Adrenal gland (tissue), 12 donors: ENCODE data around the gene KLF7. TPM values are rescaled to one million over a fixed set of nuclear protein-coding genes. Genes with fewer than 3 reads are reported as not detected.

ENCODE experiments used
- DNase-seq, 7 donors: peaks; one replicate each; pipeline ENCODE4 v3.0.0-alpha.2; 2019 to 2020
- H3K27ac ChIP-seq, 5 donors: fragments of 200-600 bp; sonication (generic) in 4 of 5; 1 replicate in 3 of 5; 2 replicates in 2 of 5; pipeline versions ENCODE4 v1.5.1 to v1.8.0; 2016 to 2020; ENCODE audit warnings: mild to moderate bottlenecking in 1 of 5
- H3K27me3 ChIP-seq: fragments of 200-600 bp; 2 replicates; pipeline ENCODE4 v1.8.0; 2021
- H3K36me3 ChIP-seq, 2 donors: fragments of 200-600 bp; replicated peaks in 1 of 2; 1 replicate in 1 of 2; 2 replicates in 1 of 2; pipeline versions ENCODE4 v1.5.1 to v1.8.0; 2018 to 2022
- H3K4me1 ChIP-seq, 2 donors: fragments of 200-600 bp; replicated peaks in 1 of 2; 1 replicate in 1 of 2; 2 replicates in 1 of 2; pipeline versions ENCODE4 v1.5.1 to v1.8.0; 2018 to 2021
- H3K4me3 ChIP-seq, 4 donors: fragments of 200-600 bp; sonication (generic) in 3 of 4; one replicate each; pipeline ENCODE4 v1.5.1; 2016 to 2018
- H3K9me3 ChIP-seq, 3 donors: fragments of 200-600 bp; sonication (generic) in 1 of 3; replicated peaks in 1 of 3; 1 replicate in 2 of 3; 2 replicates in 1 of 3; pipeline versions ENCODE4 v1.5.1 to v1.8.0; 2016 to 2021
- CTCF ChIP-seq, 6 experiments: fragments of 450-650 bp in 4 of 6; fragments of 200-600 bp in 2 of 6; sonication (generic) in 1 of 6; IDR thresholded peaks; 1 replicate in 5 of 6; 2 replicates in 1 of 6; pipeline versions ENCODE4 v1.5.1 to v1.8.0; 2016 to 2021; ENCODE audit warnings: antibody characterized with exemption in 6 of 6, mild to moderate bottlenecking in 2 of 6, moderate library complexity in 1 of 6
- POLR2A ChIP-seq, 2 donors: fragments of 450-650 bp; IDR thresholded peaks; one replicate each; pipeline ENCODE4 v1.6.1; 2017; ENCODE audit warnings: antibody characterized with exemption in 2 of 2, mild to moderate bottlenecking in 2 of 2, moderate library complexity in 1 of 2
- WGBS, 4 donors: extraction: QIAGEN DNeasy Blood & Tissue Kit in 2 of 4; methylation state at CpG; one replicate each; pipeline versions ENCODE4 v1.1.5 to v1.1.7; 2013 to 2017; 5-methylcytosine and 5-hydroxymethylcytosine counted together
- intact Hi-C, 2 donors: fragments of 100-400 bp; cut with DNase I; formaldehyde crosslinking; loops; one replicate each; pipeline versions ENCODE4 v1.14.1 to v1.15.0; 2022 to 2023
- polyA plus RNA-seq, 3 donors: library from polyadenylated mRNA; stranded (reverse); fragments of 200-250 nt in 2 of 3; fragments of 350-450 nt in 1 of 3; fragmentation: Illumina TruSeq in 1 of 3; extraction: RNeasy Lipid Tissue Mini Kit (QIAGEN cat#74804) in 1 of 3; gene quantifications; one replicate each; pipeline ENCODE4 v1.2.3, GENCODE V29; 2013 to 2014
- total RNA-seq, 9 donors: library from RNA; depleted of rRNA in 4 of 9; stranded (reverse); fragments of >200 nt in 4 of 9; fragments of 120-200 nt in 1 of 9; fragmentation: NEBNext Ultra II Directional in 1 of 9; extraction: Animal tissue kit (Norgen Biotek cat#: 25700) in 1 of 9; gene quantifications; one replicate each; pipeline versions ENCODE4 v1.1.0 to v1.2.4, GENCODE V29; 2013 to 2023
- donor health status: healthy with polysubstance abuse.
- donor health status: Bipolar disorder and iron deficiency.
- donor health status: DM: yes; HTN: yes; CAD: no.
- donor health status: DM: no; HTN: no; CAD: no.
- donor health status: DM: no; HTN: no; CAD: no.
- donor health status: DM: yes; HTN: yes; CAD: no.

Gene KLF7
- total and polyA plus RNA-seq, 12 donors, result 3.6 to 45.9 (median 17.8) TPM

DNA sequence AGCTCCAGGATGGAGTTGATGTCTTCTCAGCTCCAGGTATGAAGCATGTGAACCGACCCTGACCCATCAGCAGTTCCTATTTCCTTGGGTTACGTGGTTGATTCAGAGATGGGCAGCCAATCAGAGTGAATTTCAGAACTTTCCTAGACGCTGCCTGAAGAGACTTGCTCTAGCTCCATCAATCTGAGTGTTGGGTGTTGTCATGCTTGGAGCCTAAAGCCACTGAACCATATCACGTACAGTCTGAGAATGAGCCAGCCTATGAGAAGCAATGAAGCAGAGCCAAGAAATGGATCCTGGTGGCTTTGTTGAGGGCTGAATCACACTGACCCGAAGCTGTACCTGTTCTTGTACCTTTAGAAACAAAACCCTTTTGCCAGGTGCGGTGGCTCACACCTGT lies 19.6 kb upstream of the KLF7 start:
- TF ChIP-seq POLR2A (IDR thresholded peaks at IDR 0.05), result no peak
- no peak for TF ChIP-seq CTCF (IDR thresholded peaks at IDR 0.05)
- Histone ChIP-seq H3K36me3 (no peaks in the 10 kb centered on the region), H3K4me1 (no peaks in the 10 kb centered on the region), H3K9me3 (no peaks in the 10 kb centered on the region), H3K27me3 (no peaks in the 10 kb centered on the region), H3K27ac (no peak overlapping the region), H3K4me3 (no peak overlapping the region)
- intact Hi-C loops, result no loop called here
- DNase-seq, result no peak
- 75 to 89% (median 87%) methylated on average over 6 of the region's 6 CpGs for WGBS, 4 donors

GRCh38 chr2:207184768-207185167 lies 19.0 kb upstream of the KLF7 start:
- Histone ChIP-seq H3K36me3 (no peaks in the 10 kb centered on the region), H3K27me3 (no peaks in the 10 kb centered on the region), H3K4me1 (no peaks in the 10 kb centered on the region), H3K4me3 (no peak overlapping the region), H3K27ac (no peak overlapping the region), H3K9me3 (no peaks in the 10 kb centered on the region)
- 75 to 95% (median 88%) methylated on average over 4 to 5 of the region's 5 CpGs for WGBS, 4 donors
- no peak for DNase-seq
- TF ChIP-seq CTCF (IDR thresholded peaks at IDR 0.05), result no peak
- TF ChIP-seq POLR2A (IDR thresholded peaks at IDR 0.05), result no peak
- intact Hi-C loops, result no loop called here

- Histone ChIP-seq H3K36me3 (no peaks in the 10 kb centered on the region), H3K27me3 (no peaks in the 10 kb centered on the region), H3K27ac (no peak overlapping the region), H3K9me3 (no peaks in the 10 kb centered on the region), H3K4me1 (no peaks in the 10 kb centered on the region), H3K4me3 (no peak overlapping the region)
- TF ChIP-seq POLR2A (IDR thresholded peaks at IDR 0.05) (no peak), CTCF (IDR thresholded peaks at IDR 0.05) (no peak)
- WGBS, 4 donors, result 73 to 89% (median 85%) methylated on average over 2 of the region's 2 CpGs
- DNase-seq, result no peak
- intact Hi-C loops, result no loop called here
These were observed 18.6 kb upstream of the KLF7 start for GRCh38 chr2:207184348-207184747.

DNA sequence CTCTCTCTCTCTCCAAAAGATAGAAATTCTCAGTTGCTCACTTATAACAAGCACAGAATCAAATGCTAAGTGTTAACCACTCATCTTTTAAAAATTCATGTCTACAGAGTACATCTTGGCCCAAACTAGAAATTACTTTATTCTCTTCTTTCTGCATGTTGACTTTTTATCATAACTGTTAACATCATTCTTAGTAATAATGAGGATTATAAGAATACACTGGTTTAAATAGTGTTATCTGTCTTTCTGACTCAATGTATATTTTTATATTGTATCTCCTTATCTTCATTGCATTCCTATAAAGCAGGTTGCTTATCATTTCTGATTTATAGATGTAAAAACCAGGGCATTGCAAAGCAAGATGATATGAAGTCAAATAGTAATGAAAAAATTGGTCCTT lies 17.8 kb upstream of the KLF7 start:
- DNase-seq, result no peak
- intact Hi-C loops, result no loop called here
- TF ChIP-seq POLR2A (IDR thresholded peaks at IDR 0.05) (no peak), CTCF (IDR thresholded peaks at IDR 0.05) (no peak)
- Histone ChIP-seq H3K36me3 (no peaks in the 10 kb centered on the region), H3K4me1 (no peaks in the 10 kb centered on the region), H3K27me3 (no peaks in the 10 kb centered on the region), H3K4me3 (no peak overlapping the region), H3K27ac (no peak overlapping the region), H3K9me3 (no peaks in the 10 kb centered on the region)
